HG02610 (cell line): ENCODE results near the gene SDCCAG8.
A peak's percentile ranks its signal among the peaks of the same experiment; 100 is the strongest.

ENCODE experiments used
- ATAC-seq: cut with Tn5 transposase; IDR thresholded peaks from one replicate; pipeline ENCODE4 v1.9.1; 2021; ENCODE audit warnings: mild to moderate bottlenecking, moderate library complexity; ENCODE audit not compliant: unreplicated experiment

Gene SDCCAG8

DNA sequence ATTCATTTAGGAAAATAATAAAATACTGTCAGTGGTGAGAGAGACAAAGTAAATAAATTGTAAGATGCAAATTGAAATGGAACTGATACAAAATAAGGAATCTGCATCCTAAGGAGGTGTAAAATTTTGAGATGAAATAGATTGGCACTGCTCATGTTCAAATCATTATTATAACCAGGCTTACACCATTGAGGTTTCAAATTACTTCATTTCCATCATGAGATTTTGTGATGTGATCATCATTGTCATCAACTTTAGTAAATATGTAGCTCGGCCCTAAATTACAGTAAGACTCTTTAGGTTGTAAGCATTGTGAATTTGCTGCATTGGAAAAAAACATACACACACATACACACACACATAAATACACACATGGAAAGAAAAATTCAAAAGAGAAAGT lies 123.4 kb downstream of the SDCCAG8 start:
- ATAC-seq = no peak

DNA sequence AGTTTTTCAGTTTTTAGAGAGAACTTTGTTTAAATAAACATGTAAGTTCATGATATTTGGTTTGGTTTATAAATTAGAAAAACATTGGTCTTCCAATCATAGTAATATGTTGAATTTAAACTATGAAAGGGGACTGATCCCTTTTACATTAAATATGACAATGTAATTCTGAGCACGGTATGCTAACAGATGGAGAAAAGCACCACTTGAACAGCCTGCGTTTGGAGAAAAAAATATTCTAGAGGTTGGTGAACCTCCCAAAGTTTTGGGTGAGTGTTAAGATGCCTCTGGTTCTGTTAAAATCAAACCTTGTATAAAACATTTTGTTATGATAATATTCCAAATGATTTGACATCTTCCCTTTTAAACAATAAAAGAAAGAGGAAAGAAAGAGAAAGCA lies 123.9 kb downstream of the SDCCAG8 start:
- no peak for ATAC-seq

DNA sequence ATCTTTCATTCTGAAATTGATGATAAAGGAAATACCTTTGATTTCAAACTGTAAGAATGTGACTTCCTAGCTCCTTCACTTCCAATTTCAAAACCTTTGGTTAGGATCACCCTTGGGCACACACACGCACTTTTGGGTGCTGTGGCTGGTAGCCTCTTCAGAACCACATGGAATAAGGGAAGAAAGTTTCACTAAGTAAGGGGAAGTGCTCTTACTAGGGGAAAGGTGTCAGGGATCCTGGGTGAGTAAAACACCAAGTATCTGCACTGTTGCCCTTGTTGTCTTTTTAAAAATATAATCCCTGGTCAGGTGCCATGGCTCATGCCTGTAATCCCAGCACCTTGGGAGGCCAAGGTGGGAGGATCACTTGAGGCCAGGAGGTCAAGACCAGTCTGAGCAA lies 132.4 kb downstream of the SDCCAG8 start:
- no peak for ATAC-seq

DNA sequence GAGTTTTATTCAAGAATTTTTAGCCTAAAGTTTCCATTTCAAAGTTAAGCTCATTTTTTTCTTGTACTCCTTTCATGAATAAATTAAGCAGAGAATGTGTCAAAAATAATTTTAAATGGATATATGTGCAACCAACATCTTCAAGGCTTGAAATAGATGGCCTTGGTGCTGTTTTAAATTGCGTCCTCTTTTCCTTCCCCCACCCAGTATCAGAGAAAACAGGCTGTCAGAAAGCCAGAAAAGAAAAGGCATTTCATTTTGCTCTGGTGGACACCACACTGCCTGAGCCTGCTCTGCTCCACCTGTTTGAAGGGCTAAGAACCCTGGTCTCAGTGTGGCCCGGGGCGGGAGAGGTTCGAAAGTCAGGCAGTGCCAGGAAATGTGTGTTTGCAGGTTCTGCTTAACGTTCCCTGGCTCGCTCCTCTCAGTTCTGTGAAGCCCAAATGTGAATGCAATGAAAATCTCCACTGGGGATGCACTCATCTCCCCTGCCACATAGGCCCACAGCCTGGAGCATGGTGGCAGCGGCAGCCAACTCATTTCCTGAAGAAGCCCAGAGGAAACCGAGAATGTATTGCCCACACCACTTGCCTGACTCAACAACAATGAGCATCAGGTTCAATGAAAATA lies 134.4 kb downstream of the SDCCAG8 start:
- no peak for ATAC-seq

DNA sequence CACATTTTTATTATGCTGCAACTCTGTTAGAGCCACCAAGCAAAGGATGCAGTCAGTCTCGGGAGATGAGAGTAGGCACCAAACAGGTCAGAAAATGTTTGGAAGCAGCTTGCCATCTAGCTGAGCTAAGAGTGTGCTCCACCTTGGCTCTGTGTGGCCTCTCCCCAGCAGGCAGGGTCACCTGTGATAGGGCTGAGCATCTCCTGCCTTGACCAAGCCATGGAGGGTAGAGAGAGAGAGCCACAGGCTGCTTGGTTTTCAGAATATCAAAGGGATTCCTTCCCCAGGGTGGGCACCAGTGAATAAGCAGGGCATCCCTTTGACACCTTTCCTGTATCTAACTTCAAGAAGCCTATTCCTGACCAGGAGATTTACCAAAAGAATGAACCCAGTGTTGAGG lies 135.5 kb downstream of the SDCCAG8 start:
- no peak for ATAC-seq

DNA sequence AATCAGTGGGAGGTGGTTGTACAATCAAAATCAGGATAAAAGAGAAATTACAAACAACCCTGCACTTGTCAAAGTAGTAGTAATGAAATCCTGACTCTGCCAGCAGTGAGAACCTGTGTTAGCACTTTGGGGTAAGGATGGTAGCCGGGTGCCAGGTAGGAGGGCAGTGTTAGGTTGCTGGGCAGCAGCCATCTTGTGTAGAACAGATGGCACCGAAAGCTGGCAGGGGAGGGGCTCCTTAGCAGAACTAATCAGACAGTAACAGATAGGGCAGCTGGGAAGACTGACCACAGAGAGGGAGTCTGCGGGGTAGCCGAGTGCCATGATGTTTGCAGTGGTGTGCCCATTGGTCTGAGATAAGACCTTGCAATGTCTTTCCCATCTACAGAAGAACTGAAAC lies 137.3 kb downstream of the SDCCAG8 start:
- no peak for ATAC-seq

DNA sequence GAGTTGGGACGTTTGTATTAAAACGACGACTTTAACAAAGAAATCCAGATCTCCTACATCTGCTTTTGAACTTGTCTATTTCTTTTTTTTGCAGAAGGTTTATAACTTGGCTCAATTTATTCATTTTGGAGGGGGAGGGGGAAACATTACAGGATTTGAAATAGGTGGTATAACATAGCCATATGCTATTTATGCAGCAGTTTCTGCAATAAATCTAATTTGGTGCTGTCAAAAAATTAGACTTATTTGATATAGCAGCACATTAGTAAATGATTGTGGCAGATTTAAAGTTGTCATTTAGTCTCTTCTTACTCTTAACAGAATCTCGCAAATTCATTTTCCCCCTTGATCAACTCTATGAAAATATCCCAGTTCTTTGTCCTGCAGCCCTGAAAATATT lies 138.2 kb downstream of the SDCCAG8 start:
- no peak for ATAC-seq

DNA sequence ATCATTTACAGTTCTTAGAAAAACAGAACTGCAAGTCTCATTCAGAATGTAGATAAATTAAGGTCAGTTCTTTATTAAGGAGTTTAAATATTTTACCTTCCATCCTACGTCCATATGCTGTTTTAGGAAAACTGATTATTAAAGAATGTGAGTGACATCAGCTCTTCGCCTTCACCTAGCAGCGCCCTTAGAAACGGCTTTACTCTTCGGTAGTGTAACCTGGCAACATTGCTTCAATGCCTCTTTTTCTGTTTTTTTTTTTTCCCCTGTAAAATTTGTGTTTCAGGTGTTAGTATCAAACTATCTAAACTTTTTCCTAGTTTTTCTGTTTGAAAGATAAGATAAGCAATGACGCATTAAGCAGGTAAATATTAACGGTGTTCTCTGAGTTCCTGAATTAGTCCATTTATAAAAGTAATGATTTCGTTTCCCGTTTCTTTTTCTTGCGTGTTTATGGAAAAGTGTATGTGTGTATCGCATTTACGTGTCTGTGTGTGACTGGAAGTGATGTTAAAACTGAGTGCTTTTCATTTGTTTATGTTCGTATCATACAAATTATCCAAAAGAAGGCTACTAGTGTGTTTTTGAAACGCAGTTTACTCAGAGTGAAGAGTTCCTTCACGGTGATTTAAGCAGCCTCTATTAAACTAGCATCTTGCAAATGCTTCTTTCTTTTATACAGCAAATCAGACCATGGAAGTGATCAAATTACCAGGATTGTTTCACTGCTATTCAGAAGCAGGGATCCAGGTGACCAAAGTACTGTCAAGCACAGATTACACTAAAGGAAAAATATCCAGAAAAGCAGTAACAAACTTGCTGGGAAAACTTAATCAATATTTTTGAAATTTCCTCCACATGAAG lies 139.0 kb downstream of the SDCCAG8 start:
- no peak for ATAC-seq

DNA sequence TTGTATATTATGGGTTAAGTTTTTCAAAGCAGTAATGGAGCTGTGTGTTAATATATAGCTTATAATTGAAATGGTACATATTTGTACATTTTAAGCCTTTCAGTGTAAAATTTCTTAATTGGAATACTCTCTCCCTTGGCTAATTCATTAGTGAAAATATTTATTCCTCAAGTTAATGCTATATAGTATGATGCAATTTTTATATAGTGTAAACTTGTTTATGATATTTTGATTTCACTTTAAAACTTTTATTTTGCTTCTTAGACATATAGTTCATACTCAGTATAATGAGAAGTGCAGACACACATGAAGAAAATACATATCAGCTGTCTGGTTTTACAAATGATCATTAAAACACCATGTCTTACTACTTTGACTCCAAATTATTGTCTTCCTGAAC lies 140.6 kb downstream of the SDCCAG8 start:
- no peak for ATAC-seq

DNA sequence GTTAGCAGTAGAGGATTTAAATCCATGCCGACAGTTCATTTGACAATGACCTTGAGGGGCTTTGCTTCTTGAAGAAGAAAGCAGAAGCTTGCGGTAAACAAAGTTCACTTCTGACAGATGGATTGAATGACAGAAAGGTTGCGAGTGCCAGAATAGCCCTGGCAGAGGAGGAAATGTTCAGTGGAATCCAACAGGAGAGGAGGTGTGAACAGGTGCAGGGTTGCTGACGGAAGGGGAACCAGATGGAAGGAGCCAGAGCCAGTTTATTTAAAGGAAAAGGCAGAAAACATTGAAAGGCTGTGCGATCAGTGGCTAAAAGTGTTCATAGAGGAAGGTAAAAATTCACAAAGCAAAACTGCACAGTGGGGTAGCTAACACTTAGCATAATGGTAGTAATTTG lies 141.0 kb downstream of the SDCCAG8 start:
- no peak for ATAC-seq

DNA sequence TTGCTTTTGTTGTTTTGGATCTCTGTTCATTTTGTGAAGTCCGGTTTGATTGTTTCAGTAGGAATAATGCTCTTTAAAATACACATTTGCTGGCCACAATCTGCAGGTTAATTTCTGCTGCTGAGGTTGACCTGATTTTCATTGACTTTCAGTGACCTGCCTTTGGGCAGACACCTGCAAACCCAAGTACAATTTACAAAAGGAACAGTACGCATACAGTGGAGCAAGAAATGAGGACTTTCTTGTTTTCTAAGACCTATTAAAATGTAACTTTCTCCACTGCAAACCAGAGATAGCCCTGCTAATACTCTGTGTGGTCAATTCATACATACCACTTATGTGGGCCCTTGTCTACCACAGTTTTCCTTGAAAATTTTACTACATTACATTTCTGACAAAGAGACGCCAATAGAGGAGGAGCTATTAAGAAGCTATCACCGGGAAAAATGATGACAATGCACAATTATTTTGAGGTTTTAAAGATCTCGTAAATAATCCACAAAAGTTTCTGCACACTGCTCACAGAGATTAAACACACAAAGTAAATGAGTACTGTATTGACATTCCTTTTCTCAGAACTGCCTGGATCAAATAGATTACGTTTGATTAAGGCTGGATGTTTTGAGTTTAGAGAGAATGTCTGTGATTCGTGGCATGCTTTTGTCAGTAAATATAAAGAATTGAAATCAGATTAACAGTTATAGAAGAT lies 141.9 kb downstream of the SDCCAG8 start:
- ATAC-seq = no peak

DNA sequence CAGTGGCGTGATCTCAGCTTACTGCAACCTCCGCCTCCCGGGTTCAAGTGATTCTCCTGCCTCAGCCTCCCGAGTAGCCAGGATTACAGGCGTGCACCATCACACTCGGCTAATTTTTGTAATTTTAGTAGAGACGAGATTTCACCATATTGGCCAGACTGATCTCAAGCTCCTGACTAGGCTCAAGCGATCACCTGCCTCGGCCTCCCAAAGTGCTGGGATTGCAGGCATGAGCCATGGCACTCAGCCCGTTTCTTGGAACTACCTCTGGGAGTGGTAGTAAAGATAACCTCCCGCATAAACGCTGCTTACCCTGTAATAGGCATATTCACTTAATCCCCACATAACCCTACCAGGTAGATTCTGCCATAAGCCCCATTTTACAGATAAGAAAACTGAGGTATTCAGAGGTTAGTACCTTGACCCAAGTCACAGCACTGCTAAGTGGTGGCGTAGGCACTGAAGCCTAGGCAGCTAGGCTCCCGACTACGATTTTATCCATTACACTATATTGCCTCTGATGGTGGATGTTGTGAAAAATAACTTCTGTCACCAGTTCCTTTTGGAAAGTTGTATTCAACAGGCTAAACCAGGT lies 143.8 kb downstream of the SDCCAG8 start:
- ATAC-seq = no peak

DNA sequence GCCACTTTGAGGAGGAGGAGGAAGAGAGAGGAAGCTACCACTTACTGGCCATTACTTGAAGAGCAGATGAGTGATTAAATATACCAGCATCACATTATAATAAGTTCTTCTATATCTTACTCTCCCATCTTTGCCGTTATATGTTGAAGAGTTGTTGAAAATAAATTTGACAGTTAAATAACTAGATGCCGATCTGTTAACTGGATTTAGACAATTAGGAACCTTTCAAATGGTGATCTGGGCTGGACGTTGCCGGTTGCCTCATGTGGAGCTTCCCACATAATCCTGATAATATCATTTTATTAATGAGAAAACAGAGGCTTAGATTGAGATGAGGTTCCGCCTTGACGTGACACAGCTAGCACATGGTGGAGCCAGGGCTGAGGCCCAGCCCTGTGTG lies 147.0 kb downstream of the SDCCAG8 start:
- no peak for ATAC-seq

DNA sequence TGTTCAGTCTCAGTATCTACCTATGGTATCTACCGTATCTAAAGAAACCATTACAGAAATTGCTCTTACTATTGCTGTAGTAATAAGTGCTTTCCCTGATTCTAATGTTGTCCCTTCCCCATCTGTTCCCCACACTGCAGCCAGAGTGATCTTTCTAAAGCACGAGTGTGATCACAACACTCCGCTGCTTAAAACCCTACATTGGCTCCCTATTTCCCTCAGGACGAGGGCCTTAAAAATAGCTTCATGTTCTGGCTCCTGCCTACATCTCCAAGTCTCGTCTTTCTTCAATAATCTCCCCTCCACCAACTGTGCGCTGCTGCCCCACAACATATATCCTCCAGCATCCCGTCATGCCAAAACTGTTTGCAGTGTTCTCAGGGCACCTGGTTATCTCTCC lies 150.6 kb downstream of the SDCCAG8 start:
- ATAC-seq = no peak

DNA sequence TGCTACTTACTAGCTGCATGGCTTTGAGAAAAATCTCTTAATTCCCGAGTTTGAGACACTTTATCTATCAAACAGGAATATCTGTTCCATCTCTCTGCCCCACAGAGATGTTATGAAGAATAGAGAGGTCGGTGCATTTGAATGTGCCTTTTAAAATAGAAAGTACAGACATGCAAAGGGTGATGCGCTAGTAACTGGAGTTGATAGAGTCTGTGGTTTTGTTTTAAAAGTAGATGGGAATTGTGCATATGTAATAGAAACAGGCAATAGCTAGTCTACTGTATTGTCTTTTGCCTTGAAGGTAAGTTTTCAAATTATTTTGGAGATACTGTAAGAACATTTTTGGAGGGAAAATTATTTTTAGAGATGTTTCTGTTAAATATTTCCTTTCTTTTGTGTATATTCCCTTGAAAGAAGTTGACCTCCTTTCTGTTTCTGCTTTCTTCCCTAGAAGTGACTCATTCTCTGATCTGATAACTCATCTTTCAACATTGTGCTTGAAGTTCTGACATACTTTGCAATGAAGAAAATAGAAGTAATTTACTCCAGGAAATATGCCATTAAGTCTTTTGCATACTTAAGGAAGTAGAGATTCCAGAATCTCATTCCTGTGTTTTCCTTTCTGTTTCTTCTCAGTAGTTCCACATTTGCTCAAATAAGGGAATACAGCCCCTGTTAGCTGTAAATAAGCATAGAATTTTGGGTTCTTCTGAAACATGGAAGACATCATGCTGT lies 151.6 kb downstream of the SDCCAG8 start:
- peak; percentile 45 for ATAC-seq

DNA sequence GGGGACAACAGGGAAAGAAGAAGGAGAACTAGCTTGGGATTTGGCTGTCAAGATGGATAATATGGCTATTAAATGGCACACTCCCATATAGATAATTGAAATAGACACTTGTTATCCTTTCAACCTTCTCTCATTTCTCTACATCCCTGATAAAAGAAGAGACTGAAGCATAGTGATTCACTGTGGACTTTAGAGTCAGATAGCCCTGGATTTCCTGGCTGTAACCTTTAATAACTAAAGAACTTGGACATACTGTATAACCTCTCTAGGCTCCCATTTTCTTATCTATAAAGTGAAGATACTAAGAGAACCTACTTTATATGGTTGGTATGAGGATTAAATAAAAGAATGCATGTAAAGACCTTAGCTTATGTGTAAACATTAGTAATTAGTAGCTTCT lies 152.6 kb downstream of the SDCCAG8 start:
- ATAC-seq = no peak

DNA sequence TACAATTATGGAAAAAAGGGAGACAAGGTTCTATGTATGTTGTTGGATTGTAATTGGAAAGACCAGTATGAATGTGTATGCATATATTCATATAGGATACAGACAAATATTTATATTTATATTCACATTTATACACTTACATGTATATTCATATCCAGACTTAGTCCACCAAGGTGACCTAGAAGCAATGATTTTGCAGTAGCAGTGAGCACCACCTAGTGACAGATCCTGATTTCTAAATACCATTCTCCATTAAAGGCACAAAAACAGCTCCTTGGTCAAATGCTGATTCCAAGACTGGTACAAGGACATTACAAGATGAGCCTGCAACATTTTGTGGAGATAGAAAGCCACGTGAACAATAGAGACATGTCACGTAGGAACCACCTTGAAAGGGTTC lies 153.4 kb downstream of the SDCCAG8 start:
- no peak for ATAC-seq

DNA sequence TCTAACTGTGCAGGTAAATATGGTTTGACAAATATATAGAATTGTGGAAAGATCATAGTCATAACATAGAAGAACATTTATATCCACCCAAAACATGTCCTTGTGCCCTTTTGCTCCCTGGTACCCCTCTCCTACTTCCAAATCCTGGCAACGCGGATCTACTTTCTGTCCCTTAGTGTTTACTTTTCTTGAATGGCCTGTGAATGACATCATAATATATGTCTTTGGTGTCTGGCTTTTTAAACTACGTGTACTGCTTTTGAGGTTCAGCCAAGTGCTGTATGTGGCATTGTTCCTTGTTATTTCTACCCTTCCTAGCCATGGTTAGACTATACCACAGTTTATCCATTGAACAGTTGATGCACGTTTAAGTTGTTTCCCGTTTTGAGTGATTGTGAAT lies 155.6 kb downstream of the SDCCAG8 start:
- ATAC-seq = no peak

DNA sequence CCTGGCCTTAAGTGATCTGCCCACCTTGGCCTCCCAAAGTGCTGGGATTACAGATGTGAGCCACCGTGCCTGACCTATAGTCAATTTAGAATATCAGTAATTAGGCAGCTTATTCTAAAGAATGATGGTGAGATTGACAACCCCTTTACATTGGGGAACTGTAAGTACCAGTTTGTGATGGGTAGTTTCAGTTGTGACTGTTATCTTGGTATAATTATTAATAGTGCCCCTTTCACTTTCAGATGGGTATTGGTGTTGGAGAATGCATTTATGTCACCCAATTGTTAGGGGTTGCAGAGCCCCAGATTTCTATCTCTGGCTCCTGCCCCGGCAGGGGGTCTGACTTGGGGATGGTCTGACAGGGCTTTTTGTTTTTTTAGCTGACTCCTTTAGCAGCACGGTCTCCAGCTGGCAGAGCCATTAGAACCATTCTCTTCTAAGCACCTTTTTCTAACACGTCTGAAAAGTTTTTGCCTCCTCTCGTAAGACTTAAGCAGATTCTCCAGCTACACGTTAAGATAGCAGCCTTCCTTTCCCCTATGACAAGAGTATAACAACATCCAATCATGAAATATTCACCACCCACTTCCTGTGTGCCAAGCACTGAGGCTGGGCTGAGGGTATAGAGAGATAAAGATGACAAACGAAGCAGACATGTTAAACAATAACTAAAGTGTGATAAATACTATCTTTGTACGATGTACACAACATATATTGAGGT lies 157.8 kb downstream of the SDCCAG8 start:
- ATAC-seq = no peak

DNA sequence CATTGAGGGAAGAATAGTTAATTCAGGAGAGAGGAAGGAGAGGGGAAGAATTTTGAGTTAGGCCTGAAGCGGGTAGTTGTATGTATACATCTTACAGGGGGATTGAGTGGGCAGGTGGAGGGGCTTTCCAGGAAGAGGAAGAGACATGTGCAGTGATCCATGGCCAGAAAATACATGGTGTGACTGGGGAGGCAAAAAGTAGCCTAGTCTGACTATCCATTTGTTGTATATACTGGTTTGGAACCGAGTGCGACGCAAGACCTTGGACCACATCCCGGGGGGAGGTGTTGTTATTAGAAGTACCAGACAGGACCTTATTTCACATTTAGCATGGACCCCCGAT lies 158.3 kb downstream of the SDCCAG8 start:
- ATAC-seq = no peak
